ENCODE data around the gene ASIC3.

ASIC3 gene

GRCh38 chr7:151099486-151100211 is 51.3 kb downstream of the ASIC3 start:
- no peak for TF ChIP-seq CTCF (IDR thresholded peaks at IDR 0.05; ENCODE audit: control insufficient read depth, extremely low read depth, insufficient read depth)

GRCh38 chr7:151100921-151101320 is 52.6 kb downstream of the ASIC3 start:
- H3K4me3 ChIP-seq (ENCODE audit: low read depth, low read length), result no peak overlapping the region
- no peak for DNase-seq (ENCODE audit: low read depth)
- TF ChIP-seq CTCF (IDR thresholded peaks at IDR 0.05; ENCODE audit: control insufficient read depth, extremely low read depth, insufficient read depth), result no peak

More at GRCh38 chr7:151099486-151100211, 51.3 kb downstream of the ASIC3 start:
- DNase-seq (ENCODE audit: low read depth), result no peak
- no peak overlapping the region for H3K4me3 ChIP-seq (ENCODE audit: low read depth, low read length)

GRCh38 chr7:151101621-151102396 is 53.5 kb downstream of the ASIC3 start:
- no peak for TF ChIP-seq CTCF (IDR thresholded peaks at IDR 0.05; ENCODE audit: control insufficient read depth, extremely low read depth, insufficient read depth)
- H3K4me3 ChIP-seq (ENCODE audit: low read depth, low read length), result no peak overlapping the region
- no peak for DNase-seq (ENCODE audit: low read depth)
